Testis (tissue), 2 donors: ENCODE measurements around the gene PNPLA5.

Source experiments
- POLR2A ChIP-seq: fragments of 450-650 bp; IDR thresholded peaks from one replicate; pipeline ENCODE4 v1.6.1; 2017; ENCODE audit warnings: antibody characterized with exemption, mild to moderate bottlenecking, moderate library complexity
- TF ChIP-seq, protein P1 (sequence below), 3 experiments: fragments of 450-650 bp in 2 of 3; fragments of 200-600 bp in 1 of 3; sonication (generic) in 1 of 3; IDR thresholded peaks; one replicate each; pipeline ENCODE4 v1.5.1; 2016 to 2019; ENCODE audit warnings: antibody characterized with exemption in 3 of 3, mild to moderate bottlenecking in 2 of 3, moderate library complexity in 1 of 3

DNA sequence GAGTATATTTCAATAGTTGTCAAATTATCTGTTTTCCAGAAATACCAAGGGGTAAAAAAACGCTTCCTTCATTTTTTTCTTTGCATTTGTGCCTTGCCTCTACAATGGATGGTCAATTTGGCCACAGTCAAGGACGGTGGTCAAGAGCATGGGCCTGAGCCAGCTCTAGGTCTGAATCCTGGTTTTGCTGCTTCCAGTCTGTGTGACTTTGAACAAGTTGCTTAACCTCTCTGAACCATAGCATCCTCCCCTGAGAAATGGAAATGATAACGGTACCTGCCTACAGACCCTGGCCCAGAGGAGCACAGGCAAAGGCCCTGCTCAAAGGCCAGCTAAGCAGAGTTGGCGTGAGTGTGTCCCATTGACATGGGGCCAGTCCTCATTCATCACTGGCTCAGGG is 3.1 kb downstream of the PNPLA5 start:
- TF ChIP-seq, protein P1, sequence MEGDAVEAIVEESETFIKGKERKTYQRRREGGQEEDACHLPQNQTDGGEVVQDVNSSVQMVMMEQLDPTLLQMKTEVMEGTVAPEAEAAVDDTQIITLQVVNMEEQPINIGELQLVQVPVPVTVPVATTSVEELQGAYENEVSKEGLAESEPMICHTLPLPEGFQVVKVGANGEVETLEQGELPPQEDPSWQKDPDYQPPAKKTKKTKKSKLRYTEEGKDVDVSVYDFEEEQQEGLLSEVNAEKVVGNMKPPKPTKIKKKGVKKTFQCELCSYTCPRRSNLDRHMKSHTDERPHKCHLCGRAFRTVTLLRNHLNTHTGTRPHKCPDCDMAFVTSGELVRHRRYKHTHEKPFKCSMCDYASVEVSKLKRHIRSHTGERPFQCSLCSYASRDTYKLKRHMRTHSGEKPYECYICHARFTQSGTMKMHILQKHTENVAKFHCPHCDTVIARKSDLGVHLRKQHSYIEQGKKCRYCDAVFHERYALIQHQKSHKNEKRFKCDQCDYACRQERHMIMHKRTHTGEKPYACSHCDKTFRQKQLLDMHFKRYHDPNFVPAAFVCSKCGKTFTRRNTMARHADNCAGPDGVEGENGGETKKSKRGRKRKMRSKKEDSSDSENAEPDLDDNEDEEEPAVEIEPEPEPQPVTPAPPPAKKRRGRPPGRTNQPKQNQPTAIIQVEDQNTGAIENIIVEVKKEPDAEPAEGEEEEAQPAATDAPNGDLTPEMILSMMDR (IDR thresholded peaks at IDR 0.05) = no peak
- no peak for TF ChIP-seq POLR2A
